Thoracic aorta (tissue), 2 donors: ENCODE data around the gene PSMC4. TPM values are rescaled to one million over a fixed set of nuclear protein-coding genes. Genes with fewer than 3 reads are reported as not detected.
A peak's percentile ranks its signal among the peaks of the same experiment; 100 is the strongest.

Experiments used
- ATAC-seq: fragments of 150-250 bp; one replicate; pipeline ENCODE4 v1.8.0; 2017; ENCODE audit warnings: low read depth; ENCODE audit not compliant: insufficient number of reproducible peaks, low FRiP score
- DNase-seq: peaks from one replicate; pipeline ENCODE4 v3.0.0-alpha.2; 2020; ENCODE audit warnings: low spot score
- H3K27ac ChIP-seq, 2 donors: fragments of 200-600 bp; sonication (generic); 1 replicate in 1 of 2; 2 replicates in 1 of 2; pipeline ENCODE4 v1.5.1; 2016; ENCODE audit warnings: mild to moderate bottlenecking in 2 of 2, moderate library complexity in 2 of 2
- H3K27me3 ChIP-seq: fragments of 200-600 bp; sonication (generic); replicated peaks from 2 replicates; pipeline ENCODE4 v1.6.0; 2016; ENCODE audit warnings: mild to moderate bottlenecking; ENCODE audit not compliant: insufficient read depth
- H3K36me3 ChIP-seq: fragments of 200-600 bp; sonication (generic); one replicate; pipeline ENCODE4 v1.5.1; 2016
- H3K4me1 ChIP-seq, 2 donors: fragments of 200-600 bp; sonication (generic); 1 replicate in 1 of 2; 2 replicates in 1 of 2; pipeline versions ENCODE4 v1.5.1 to v1.6.0; 2016; ENCODE audit warnings: low read depth in 2 of 2, mild to moderate bottlenecking in 1 of 2; ENCODE audit not compliant: control insufficient read depth in 1 of 2
- H3K4me3 ChIP-seq: fragments of 200-600 bp; sonication (generic); 2 replicates; pipeline ENCODE4 v1.5.1; 2016; ENCODE audit warnings: mild to moderate bottlenecking
- H3K9me3 ChIP-seq: fragments of 200-600 bp; sonication (generic); 2 replicates; pipeline ENCODE4 v1.5.1; 2016
- total RNA-seq, 2 donors: library from RNA; depleted of rRNA; stranded (reverse); fragments of >200 nt; gene quantifications; one replicate each; pipeline versions ENCODE4 v1.1.0 to v1.2.3, GENCODE V29; 2016
- TF ChIP-seq, protein P1 (sequence below): fragments of 200-600 bp; sonication (generic); IDR thresholded peaks from one replicate; pipeline ENCODE4 v1.5.1; 2019; ENCODE audit warnings: antibody characterized with exemption

The PSMC4 gene
- total RNA-seq, 2 donors from 2014 or later: 71.1 to 93.1 TPM

DNA sequence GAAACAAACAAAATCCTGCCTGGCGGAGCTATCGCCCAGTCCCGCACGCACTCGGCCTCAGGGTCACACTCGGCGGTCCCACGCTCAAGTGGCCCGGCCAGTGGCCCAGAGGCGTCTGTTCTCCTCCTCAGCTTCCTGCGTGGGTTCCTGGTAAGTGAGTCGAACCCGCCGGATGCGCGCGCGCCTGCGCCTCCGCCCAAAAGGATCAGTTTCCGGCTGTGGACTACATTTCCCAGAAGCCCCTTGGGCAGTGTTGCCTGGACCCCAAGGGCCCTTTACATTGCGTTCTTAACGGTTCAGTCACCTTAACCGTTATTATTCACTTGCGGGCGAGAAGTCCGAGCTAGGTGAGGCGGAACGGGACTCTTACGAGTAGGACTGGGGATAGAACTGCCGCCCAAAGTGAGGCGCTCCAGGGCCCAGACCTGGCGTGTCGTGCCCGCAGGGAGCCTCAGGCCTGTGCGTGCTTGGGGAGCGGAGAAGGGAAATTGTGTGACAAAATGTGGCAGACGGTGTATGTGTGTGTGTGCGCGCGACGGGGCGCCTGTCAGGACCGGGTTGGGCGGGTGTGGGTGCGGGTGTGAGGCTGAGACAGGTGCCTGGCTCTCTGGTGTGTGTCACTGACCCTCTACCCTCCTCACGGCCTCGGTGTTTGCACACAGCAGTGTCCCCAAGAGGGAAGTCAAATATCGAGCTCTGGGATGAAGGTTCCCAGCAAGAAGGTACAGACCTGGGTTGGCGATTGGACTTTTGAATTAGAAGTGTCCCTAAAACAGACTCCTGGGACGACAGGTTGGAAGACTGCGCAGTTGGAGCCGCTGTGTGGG is 26.1 kb downstream of the PSMC4 start, which contains the start of gene ZNF546:
TSS of gene ZNF546 (plus strand) at position 250 of the 827 bp plus-strand sequence. CDS start 1,267 bp downstream, outside the sequence.
- Histone ChIP-seq H3K4me1 (peaks cover 10 to 26% of the 10 kb centered on the region in 2 donors), H3K27me3 (no peaks in the 10 kb centered on the region), H3K4me3 (peak within 1 kb of the TSS; percentile 81), H3K27ac (peak within 1 kb of the TSS; percentile 78 to 89), H3K36me3 (no peaks in the 10 kb centered on the region), H3K9me3 (no peaks in the 10 kb centered on the region)
- ATAC-seq: peak; percentile 80
- TF ChIP-seq, protein P1, sequence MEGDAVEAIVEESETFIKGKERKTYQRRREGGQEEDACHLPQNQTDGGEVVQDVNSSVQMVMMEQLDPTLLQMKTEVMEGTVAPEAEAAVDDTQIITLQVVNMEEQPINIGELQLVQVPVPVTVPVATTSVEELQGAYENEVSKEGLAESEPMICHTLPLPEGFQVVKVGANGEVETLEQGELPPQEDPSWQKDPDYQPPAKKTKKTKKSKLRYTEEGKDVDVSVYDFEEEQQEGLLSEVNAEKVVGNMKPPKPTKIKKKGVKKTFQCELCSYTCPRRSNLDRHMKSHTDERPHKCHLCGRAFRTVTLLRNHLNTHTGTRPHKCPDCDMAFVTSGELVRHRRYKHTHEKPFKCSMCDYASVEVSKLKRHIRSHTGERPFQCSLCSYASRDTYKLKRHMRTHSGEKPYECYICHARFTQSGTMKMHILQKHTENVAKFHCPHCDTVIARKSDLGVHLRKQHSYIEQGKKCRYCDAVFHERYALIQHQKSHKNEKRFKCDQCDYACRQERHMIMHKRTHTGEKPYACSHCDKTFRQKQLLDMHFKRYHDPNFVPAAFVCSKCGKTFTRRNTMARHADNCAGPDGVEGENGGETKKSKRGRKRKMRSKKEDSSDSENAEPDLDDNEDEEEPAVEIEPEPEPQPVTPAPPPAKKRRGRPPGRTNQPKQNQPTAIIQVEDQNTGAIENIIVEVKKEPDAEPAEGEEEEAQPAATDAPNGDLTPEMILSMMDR: no peak
- peak; percentile 83 for DNase-seq

DNA sequence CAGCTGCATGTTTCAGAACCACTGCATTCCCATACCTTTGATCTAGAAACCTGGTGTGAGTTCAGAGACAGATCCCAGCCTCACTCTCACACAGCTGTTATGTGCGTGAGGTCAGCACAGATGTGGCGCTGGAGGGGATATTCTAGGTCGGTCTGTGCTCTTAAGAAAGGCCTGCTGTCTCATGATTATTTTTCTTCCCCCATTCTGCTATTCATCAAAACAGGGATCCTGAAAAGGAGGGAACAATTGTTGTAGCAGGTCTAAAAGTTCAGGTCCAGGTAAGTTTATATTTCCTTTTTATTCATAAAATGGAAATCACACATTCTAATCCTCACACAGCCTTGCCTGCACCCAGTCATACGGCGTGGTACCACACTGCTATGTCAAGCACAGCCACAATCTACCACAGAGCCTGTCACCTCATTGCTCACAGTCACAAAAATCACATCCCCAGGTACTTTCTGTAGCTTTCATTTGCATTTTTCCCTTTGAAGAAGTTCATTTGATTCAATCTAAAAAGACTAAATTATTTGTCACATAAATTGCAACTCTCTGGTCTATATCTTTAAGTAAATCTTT is 26.8 kb downstream of the PSMC4 start:
- H3K27me3 ChIP-seq: no peaks in the 10 kb centered on the region
- ATAC-seq (no peak), DNase-seq (no peak)
- TF ChIP-seq, protein P1: no peak
- no peaks in the 10 kb centered on the region for H3K9me3 ChIP-seq
- H3K4me1 ChIP-seq: peaks cover 10 to 26% of the 10 kb centered on the region in 2 donors
- H3K4me3 ChIP-seq: peak overlapping the region; percentile 81
- H3K27ac ChIP-seq: peak overlapping the region; percentile 78 to 89
- H3K36me3 ChIP-seq: no peaks in the 10 kb centered on the region

DNA sequence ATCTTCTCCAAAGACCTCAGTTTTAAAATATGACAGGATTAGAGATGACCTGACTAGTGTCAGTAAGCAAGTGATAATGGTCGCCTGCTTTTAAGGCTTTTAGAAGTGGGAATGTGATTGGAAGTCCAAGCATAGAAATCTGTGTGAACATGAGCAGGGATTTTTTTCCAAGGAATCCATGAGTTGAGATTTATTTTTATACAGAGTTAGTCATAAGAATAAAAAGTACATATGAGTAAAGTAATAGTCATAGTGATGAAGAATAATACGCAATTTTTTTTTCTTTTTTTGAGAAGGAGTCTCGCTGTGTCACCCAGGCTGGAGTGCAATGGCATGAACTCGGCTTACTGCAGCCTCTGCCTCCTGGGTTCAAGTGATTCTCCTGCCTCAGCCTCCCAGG is 27.5 kb downstream of the PSMC4 start:
- H3K4me1 ChIP-seq: peaks cover 10 to 26% of the 10 kb centered on the region in 2 donors
- DNase-seq: no peak
- no peaks in the 10 kb centered on the region for H3K27me3 ChIP-seq
- H3K36me3 ChIP-seq: no peaks in the 10 kb centered on the region
- H3K4me3 ChIP-seq: no peak overlapping the region
- TF ChIP-seq, protein P1: no peak
- no peaks in the 10 kb centered on the region for H3K9me3 ChIP-seq
- H3K27ac ChIP-seq: peak overlapping the region in 1 of 2 donors; percentile 78
- no peak for ATAC-seq

DNA sequence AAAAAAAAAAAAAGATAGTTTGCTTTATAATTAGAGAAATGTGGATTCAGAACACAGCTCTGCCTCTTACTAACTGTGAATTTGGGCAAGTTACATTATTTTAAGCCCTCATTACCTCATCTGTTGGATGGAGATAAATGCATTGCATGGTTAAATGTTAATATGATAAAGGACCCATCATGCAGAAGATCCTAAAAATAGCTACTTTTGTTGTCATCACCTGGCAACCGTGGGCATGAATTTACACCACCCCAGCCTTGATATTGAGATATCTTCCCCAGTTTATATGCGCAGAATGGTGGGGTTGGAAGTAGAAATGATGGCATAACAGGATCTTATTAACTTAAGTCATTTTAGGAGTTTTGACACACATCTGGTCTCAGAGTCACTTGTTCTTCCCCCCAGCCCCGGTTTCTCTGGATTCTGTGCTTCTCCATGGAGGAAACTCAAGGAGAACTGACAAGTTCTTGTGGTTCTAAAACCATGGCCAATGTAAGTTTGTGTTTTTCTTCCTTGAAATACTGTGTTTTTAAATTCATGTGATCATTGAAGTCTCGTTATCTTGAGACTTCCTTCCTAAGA is 34.8 kb downstream of the PSMC4 start:
- Histone ChIP-seq H3K36me3 (peaks cover 28% of the 10 kb centered on the region), H3K27ac (no peak overlapping the region), H3K4me3 (no peak overlapping the region), H3K27me3 (no peaks in the 10 kb centered on the region), H3K4me1 (no peaks in the 10 kb centered on the region), H3K9me3 (no peaks in the 10 kb centered on the region)
- TF ChIP-seq, protein P1: no peak
- DNase-seq: no peak
- ATAC-seq: no peak

DNA sequence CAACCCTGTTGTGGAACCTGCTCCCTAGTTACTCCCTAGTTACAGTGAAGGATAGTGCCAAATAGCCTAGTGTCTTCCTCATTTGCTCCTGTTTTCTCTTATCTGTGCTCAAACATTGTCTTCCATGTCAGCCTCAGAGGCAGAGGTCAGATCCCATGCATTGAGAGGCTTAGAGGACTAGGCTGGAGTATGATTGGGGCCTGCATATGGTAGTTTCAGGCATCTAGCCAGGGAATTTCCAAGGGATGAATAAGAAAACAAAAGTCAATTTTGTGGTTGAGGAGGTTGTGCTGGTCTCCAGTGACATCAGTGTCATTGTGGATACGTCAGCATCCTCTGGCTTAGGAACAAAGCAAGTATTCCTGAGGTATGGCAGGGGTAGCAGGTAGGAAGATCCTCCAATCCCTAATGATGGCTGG is 35.3 kb downstream of the PSMC4 start:
- no peaks in the 10 kb centered on the region for H3K27me3 ChIP-seq
- TF ChIP-seq, protein P1: no peak
- no peaks in the 10 kb centered on the region for H3K4me1 ChIP-seq
- no peak overlapping the region for H3K4me3 ChIP-seq
- DNase-seq (no peak), ATAC-seq (no peak)
- H3K27ac ChIP-seq: no peak overlapping the region
- H3K9me3 ChIP-seq: no peaks in the 10 kb centered on the region
- H3K36me3 ChIP-seq: peaks cover 30% of the 10 kb centered on the region
